Measurements from ENCODE around the gene KCNQ1. TPM values are rescaled to one million over a fixed set of nuclear protein-coding genes. Genes with fewer than 3 reads are reported as not detected.

KCNQ1 gene
- total RNA-seq, 1 experiment from 2014 or later: 2.3 TPM

DNA sequence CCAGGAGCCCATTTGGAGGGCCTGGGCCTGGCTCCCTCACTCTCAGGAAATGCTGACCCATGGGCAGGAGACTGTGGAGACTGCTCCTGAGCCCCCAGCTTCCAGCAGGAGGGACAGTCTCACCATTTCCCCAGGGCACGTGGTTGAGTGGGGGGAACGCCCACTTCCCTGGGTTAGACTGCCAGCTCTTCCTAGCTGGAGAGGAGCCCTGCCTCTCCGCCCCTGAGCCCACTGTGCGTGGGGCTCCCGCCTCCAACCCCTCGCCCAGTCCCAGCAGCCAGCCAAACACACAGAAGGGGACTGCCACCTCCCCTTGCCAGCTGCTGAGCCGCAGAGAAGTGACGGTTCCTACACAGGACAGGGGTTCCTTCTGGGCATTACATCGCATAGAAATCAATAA lies 403.7 kb downstream of the KCNQ1 start:
- no peaks in the 10 kb centered on the region for H3K9me3 Mint-ChIP-seq
- no peak overlapping the region for H2BK12ac ChIP-seq (ENCODE audit: insufficient read length, low read depth, low read length)
- no peak overlapping the region for H3K4me3 Mint-ChIP-seq
- no peaks in the 10 kb centered on the region for H3K4me1 ChIP-seq (ENCODE audit: insufficient read depth, low read length)
- H3K79me2 ChIP-seq (ENCODE audit: insufficient read depth, low read length): no peaks in the 10 kb centered on the region
- TF ChIP-seq, protein P1, sequence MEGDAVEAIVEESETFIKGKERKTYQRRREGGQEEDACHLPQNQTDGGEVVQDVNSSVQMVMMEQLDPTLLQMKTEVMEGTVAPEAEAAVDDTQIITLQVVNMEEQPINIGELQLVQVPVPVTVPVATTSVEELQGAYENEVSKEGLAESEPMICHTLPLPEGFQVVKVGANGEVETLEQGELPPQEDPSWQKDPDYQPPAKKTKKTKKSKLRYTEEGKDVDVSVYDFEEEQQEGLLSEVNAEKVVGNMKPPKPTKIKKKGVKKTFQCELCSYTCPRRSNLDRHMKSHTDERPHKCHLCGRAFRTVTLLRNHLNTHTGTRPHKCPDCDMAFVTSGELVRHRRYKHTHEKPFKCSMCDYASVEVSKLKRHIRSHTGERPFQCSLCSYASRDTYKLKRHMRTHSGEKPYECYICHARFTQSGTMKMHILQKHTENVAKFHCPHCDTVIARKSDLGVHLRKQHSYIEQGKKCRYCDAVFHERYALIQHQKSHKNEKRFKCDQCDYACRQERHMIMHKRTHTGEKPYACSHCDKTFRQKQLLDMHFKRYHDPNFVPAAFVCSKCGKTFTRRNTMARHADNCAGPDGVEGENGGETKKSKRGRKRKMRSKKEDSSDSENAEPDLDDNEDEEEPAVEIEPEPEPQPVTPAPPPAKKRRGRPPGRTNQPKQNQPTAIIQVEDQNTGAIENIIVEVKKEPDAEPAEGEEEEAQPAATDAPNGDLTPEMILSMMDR (conservative IDR thresholded peaks at IDR 0.05): no peak
- H3K27ac Mint-ChIP-seq: no peak overlapping the region
- no peaks in the 10 kb centered on the region for H3K79me1 ChIP-seq (ENCODE audit: insufficient read depth, low read depth, low read length, poor library complexity, severe bottlenecking)
- H3K27me3 ChIP-seq (ENCODE audit: insufficient read depth, low read length): no peaks in the 10 kb centered on the region; the same call in 1 of the 2 replicates
- H3K27ac ChIP-seq (ENCODE audit: insufficient read length, low read depth, low read length): no peak overlapping the region
- H4K91ac ChIP-seq (ENCODE audit: insufficient read length, low read depth, low read length): no peak overlapping the region
- H3K9me3 ChIP-seq (ENCODE audit: control insufficient read depth, low read depth, low read length): no peaks in the 10 kb centered on the region
- H2BK5ac ChIP-seq (ENCODE audit: insufficient read length, low read length): no peak overlapping the region
- H2AK5ac ChIP-seq (ENCODE audit: insufficient read length, low read length): no peak overlapping the region
- H3K14ac ChIP-seq (ENCODE audit: insufficient read depth, low read length): no peak overlapping the region
- no peaks in the 10 kb centered on the region for H3K23me2 ChIP-seq (ENCODE audit: insufficient read length, low read depth, low read length, poor library complexity, severe bottlenecking)
- H4K20me1 ChIP-seq (ENCODE audit: control insufficient read depth, insufficient read depth, insufficient read length): no peaks in the 10 kb centered on the region
- peaks cover 3 to 15% of the 10 kb centered on the region in 2 experiments; a peak in 2 of 4 replicates for H3K4me1 Mint-ChIP-seq
- H3K27me3 Mint-ChIP-seq (ENCODE audit: low read depth): peaks cover 57% of the 10 kb centered on the region
- H2BK120ac ChIP-seq (ENCODE audit: low read depth, low read length, poor library complexity, severe bottlenecking): no peak overlapping the region
- WGBS (ENCODE audit: extremely low coverage, insufficient read length, low lambda C conversion rate): no CpG with 5 or more reads among the region's 9 CpGs
- H3K23ac ChIP-seq (ENCODE audit: insufficient read length, low read depth, low read length): no peak overlapping the region
- DNase-seq: no peak
- no peak overlapping the region for H3K4me2 ChIP-seq (ENCODE audit: insufficient read depth, insufficient read length, low read length)
- no peak overlapping the region for H2AFZ ChIP-seq (ENCODE audit: low read length)
- no peak overlapping the region for H3T11ph ChIP-seq (ENCODE audit: low read length)
- H3K9ac ChIP-seq (ENCODE audit: extremely low read depth, insufficient read length, low read length): no peak overlapping the region
- no peak overlapping the region for H2BK15ac ChIP-seq (ENCODE audit: low read depth, low read length)
- no peak overlapping the region for H3K4ac ChIP-seq (ENCODE audit: low read depth, low read length)
- H4K8ac ChIP-seq (replicated peaks; ENCODE audit: insufficient read length, low read depth, low read length): no peak overlapping the region
- no peaks in the 10 kb centered on the region for H3K36me3 Mint-ChIP-seq (ENCODE audit: insufficient read depth in 1 of 3, low read depth in 3 of 3)
- no peak overlapping the region for H2BK20ac ChIP-seq (ENCODE audit: low read depth, low read length, poor library complexity, severe bottlenecking)
- no peak overlapping the region for H3K56ac ChIP-seq (ENCODE audit: insufficient read length, low read depth, low read length)
- H4K5ac ChIP-seq (ENCODE audit: insufficient read length, low read depth, low read length): no peak overlapping the region
- H3K18ac ChIP-seq (ENCODE audit: insufficient read length, low read depth, low read length): no peak overlapping the region

Data from H9 (cell line).